ENCODE measurements around the gene DOCK1. TPM values are rescaled to one million over a fixed set of nuclear protein-coding genes. Genes with fewer than 3 reads are reported as not detected.

Gene DOCK1
- polyA plus RNA-seq, 1 of the 3 experiments (the other 2 are of a cell fraction): 15.5 TPM

DNA sequence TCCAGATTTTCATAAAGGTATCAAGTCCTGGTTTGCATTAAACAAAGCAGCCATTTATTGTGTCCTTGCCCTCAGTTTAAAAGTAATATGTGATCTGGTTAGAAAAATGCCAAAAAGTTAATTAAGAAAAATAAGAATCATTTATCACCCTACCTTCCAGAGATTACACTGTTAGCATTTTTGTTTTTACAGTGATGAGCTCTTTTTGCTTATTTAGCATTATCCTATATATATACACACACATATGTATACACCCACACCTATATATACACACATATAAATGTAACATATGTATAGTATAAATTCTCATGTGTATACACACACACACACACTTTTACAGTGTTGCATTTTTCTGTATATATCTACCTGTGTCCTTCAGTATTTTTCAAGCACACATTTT is 163.3 kb downstream of the DOCK1 start:
- no peaks in the 10 kb centered on the region for H3F3A ChIP-seq (replicated peaks; ENCODE audit: insufficient read depth)
- H3K27ac ChIP-seq (ENCODE audit: low read depth in 2 of 2, low read length in 1 of 2): no peak overlapping the region
- no peaks in the 10 kb centered on the region for H4K20me1 ChIP-seq (ENCODE audit: insufficient read depth)
- H3K9ac ChIP-seq: no peak overlapping the region
- TF ChIP-seq, protein P1, sequence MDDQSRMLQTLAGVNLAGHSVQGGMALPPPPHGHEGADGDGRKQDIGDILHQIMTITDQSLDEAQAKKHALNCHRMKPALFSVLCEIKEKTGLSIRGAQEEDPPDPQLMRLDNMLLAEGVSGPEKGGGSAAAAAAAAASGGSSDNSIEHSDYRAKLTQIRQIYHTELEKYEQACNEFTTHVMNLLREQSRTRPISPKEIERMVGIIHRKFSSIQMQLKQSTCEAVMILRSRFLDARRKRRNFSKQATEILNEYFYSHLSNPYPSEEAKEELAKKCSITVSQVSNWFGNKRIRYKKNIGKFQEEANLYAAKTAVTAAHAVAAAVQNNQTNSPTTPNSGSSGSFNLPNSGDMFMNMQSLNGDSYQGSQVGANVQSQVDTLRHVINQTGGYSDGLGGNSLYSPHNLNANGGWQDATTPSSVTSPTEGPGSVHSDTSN (IDR thresholded peaks at IDR 0.05): no peak
- TF ChIP-seq RFX5 (IDR thresholded peaks at IDR 0.05; ENCODE audit: low read length) (no peak), POLR2AphosphoS5 (IDR thresholded peaks at IDR 0.05; ENCODE audit: low read depth, low read length) (no peak), FOXM1 (IDR thresholded peaks at IDR 0.05; ENCODE audit: low read depth) (no peak), GATA2 (CRISPR knock-in tag; IDR thresholded peaks at IDR 0.05) (no peak), EP300 (IDR thresholded peaks at IDR 0.05; ENCODE audit: borderline replicate concordance in 1 of 2, low read depth in 1 of 2, low read length in 1 of 2) (no peak), IRF3 (IDR thresholded peaks at IDR 0.05; ENCODE audit: low read depth, low read length) (no peak), SIN3A (IDR thresholded peaks at IDR 0.05; ENCODE audit: borderline replicate concordance, low read depth, low read length) (no peak), TCF12 (IDR thresholded peaks at IDR 0.05) (no peak), GABPA (IDR thresholded peaks at IDR 0.05; ENCODE audit: low read depth) (no peak), TEAD4 (IDR thresholded peaks at IDR 0.05; ENCODE audit: borderline replicate concordance, insufficient read depth) (no peak)
- ChIA-PET POLR2A (no interaction called here), CTCF (no interaction called here)
- DNase-seq: no peak
- H3K36me3 ChIP-seq (replicated peaks in 1 of 2; ENCODE audit: control insufficient read depth in 1 of 2, insufficient read depth in 2 of 2, low read length in 1 of 2): peaks cover 22 to 29% of the 10 kb centered on the region in 2 experiments
- no peaks in the 10 kb centered on the region for H3K4me1 ChIP-seq (ENCODE audit: control insufficient read depth in 1 of 2, insufficient read depth in 2 of 2, low read depth in 1 of 2, low read length in 1 of 2)
- no peak overlapping the region for H3K4me2 ChIP-seq
- no peaks in the 10 kb centered on the region for H3K9me2 ChIP-seq
- H3K27me3 ChIP-seq (ENCODE audit: insufficient read depth): no peaks in the 10 kb centered on the region
- H2AFZ ChIP-seq (ENCODE audit: low read depth): no peak overlapping the region
- H3K4me3 ChIP-seq (ENCODE audit: low read depth in 2 of 2, low read length in 1 of 2): no peak overlapping the region
- H3K9me3 ChIP-seq: no peaks in the 10 kb centered on the region
- no peaks in the 10 kb centered on the region for H3K79me2 ChIP-seq (ENCODE audit: insufficient read depth)

DNA sequence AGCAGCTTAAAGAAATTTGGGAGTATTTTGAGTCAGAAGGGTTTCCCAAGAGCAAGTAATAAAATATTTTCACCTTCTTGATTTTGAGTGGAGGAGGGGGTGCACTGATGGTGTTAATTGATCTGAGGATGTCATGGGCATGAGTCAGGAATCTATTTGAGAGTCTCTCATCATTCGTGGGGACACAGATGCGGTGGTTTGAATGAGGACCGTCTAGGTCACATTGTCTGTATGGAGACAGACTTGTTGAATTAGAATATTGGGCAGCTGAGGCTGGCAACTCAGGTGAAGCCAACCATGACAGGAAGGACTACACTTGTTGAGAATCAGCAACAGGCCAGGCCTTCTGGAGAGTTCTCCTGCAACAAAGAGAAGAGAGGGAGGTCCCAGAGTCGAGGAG is 164.2 kb downstream of the DOCK1 start:
- TF ChIP-seq SMC3 (IDR thresholded peaks at IDR 0.05; ENCODE audit: low read depth, low read length): no peak
- TF ChIP-seq, protein P1 (IDR thresholded peaks at IDR 0.05): no peak
- Histone ChIP-seq H3F3A (replicated peaks; ENCODE audit: insufficient read depth) (no peaks in the 10 kb centered on the region), H3K27ac (ENCODE audit: low read depth in 2 of 2, low read length in 1 of 2) (no peak overlapping the region), H3K4me2 (no peak overlapping the region), H2AFZ (ENCODE audit: low read depth) (no peak overlapping the region), H3K4me3 (ENCODE audit: low read depth in 2 of 2, low read length in 1 of 2) (no peak overlapping the region), H3K79me2 (ENCODE audit: insufficient read depth) (no peaks in the 10 kb centered on the region), H3K4me1 (ENCODE audit: control insufficient read depth in 1 of 2, insufficient read depth in 2 of 2, low read depth in 1 of 2, low read length in 1 of 2) (no peaks in the 10 kb centered on the region), H4K20me1 (ENCODE audit: insufficient read depth) (no peaks in the 10 kb centered on the region), H3K27me3 (ENCODE audit: insufficient read depth) (no peaks in the 10 kb centered on the region), H3K9ac (no peak overlapping the region), H3K9me2 (no peaks in the 10 kb centered on the region), H3K9me3 (no peaks in the 10 kb centered on the region), H3K36me3 (replicated peaks in 1 of 2; ENCODE audit: control insufficient read depth in 1 of 2, insufficient read depth in 2 of 2, low read length in 1 of 2) (peaks cover 26 to 33% of the 10 kb centered on the region in 2 experiments)
- WGBS (ENCODE audit: low lambda C conversion rate): 92% methylated on average over 4 of the region's 4 CpGs
- no peak for DNase-seq
- POLR2A ChIA-PET: no interaction called here
- CTCF ChIA-PET: interaction anchor here (1.2 kb wide), 1 partner anchor 46 kb away, joined by 3 read pairs; no protein-coding TSS in a partner anchor

Data from SK-N-SH (cell line).